ENCODE measurements around the gene ORAI2.

The ORAI2 gene

GRCh38 chr7:102413091-102413490 lies 20.3 kb upstream of the ORAI2 start:
- in situ Hi-C loops (cut with MboI; ENCODE audit: low sequenced_read_pairs) = no loop called here

GRCh38 chr7:102413611-102414010 lies 19.8 kb upstream of the ORAI2 start:
- in situ Hi-C loops (cut with MboI; ENCODE audit: low sequenced_read_pairs) = no loop called here

GRCh38 chr7:102415685-102416225 lies 17.6 kb upstream of the ORAI2 start:
- in situ Hi-C loops (cut with MboI; ENCODE audit: low sequenced_read_pairs) = no loop called here

GRCh38 chr7:102416406-102416805 lies 17.0 kb upstream of the ORAI2 start:
- in situ Hi-C loops (cut with MboI; ENCODE audit: low sequenced_read_pairs) = no loop called here

GRCh38 chr7:102417105-102417504 lies 16.3 kb upstream of the ORAI2 start:
- in situ Hi-C loops (cut with MboI; ENCODE audit: low sequenced_read_pairs) = no loop called here

GRCh38 chr7:102418592-102418991 lies 14.8 kb upstream of the ORAI2 start:
- in situ Hi-C loops (cut with MboI; ENCODE audit: low sequenced_read_pairs) = no loop called here

GRCh38 chr7:102421706-102422240 lies 11.6 kb upstream of the ORAI2 start:
- in situ Hi-C loops (cut with MboI; ENCODE audit: low sequenced_read_pairs) = no loop called here

GRCh38 chr7:102424129-102424551 lies 9.2 kb upstream of the ORAI2 start:
- in situ Hi-C loops (cut with MboI; ENCODE audit: low sequenced_read_pairs) = no loop called here

GRCh38 chr7:102424787-102425218 lies 8.6 kb upstream of the ORAI2 start:
- in situ Hi-C loops (cut with MboI; ENCODE audit: low sequenced_read_pairs) = no loop called here

GRCh38 chr7:102425639-102426267 lies 7.6 kb upstream of the ORAI2 start:
- in situ Hi-C loops (cut with MboI; ENCODE audit: low sequenced_read_pairs) = no loop called here

- in situ Hi-C loops (cut with MboI; ENCODE audit: low sequenced_read_pairs) = no loop called here
Measured at GRCh38 chr7:102426268-102427018, 6.9 kb upstream of the ORAI2 start.

- in situ Hi-C loops (cut with MboI; ENCODE audit: low sequenced_read_pairs) = no loop called here
Measured at GRCh38 chr7:102427019-102427405, 6.4 kb upstream of the ORAI2 start.

- in situ Hi-C loops (cut with MboI; ENCODE audit: low sequenced_read_pairs) = no loop called here
Measured at GRCh38 chr7:102429141-102429899, 4.1 kb upstream of the ORAI2 start.

- in situ Hi-C loops (cut with MboI; ENCODE audit: low sequenced_read_pairs) = no loop called here
Measured at GRCh38 chr7:102431617-102432298, 1.6 kb upstream of the ORAI2 start.

- in situ Hi-C loops (cut with MboI; ENCODE audit: low sequenced_read_pairs) = no loop called here
Measured at GRCh38 chr7:102432442-102433218, 745 bp upstream of the ORAI2 start.

- in situ Hi-C loops (cut with MboI; ENCODE audit: low sequenced_read_pairs) = no loop called here
Measured at GRCh38 chr7:102434039-102434486, 688 bp downstream of the ORAI2 start.

GRCh38 chr7:102436118-102436517 lies 2.7 kb downstream of the ORAI2 start:
- in situ Hi-C loops (cut with MboI; ENCODE audit: low sequenced_read_pairs) = no loop called here

GRCh38 chr7:102439963-102440795 lies 6.8 kb downstream of the ORAI2 start:
- in situ Hi-C loops (cut with MboI; ENCODE audit: low sequenced_read_pairs) = no loop called here
